Left forelimb (tissue), 1 donor: ENCODE results near the gene CFP.

ENCODE experiments used
- DNase-seq: peaks from one replicate; pipeline ENCODE4 v3.0.0-alpha.2; 2018; ENCODE audit warnings: low spot score

Gene CFP

GRCh38 chrX:47637546-47638195, 7.9 kb upstream of the CFP start:
- no peak for DNase-seq

DNA sequence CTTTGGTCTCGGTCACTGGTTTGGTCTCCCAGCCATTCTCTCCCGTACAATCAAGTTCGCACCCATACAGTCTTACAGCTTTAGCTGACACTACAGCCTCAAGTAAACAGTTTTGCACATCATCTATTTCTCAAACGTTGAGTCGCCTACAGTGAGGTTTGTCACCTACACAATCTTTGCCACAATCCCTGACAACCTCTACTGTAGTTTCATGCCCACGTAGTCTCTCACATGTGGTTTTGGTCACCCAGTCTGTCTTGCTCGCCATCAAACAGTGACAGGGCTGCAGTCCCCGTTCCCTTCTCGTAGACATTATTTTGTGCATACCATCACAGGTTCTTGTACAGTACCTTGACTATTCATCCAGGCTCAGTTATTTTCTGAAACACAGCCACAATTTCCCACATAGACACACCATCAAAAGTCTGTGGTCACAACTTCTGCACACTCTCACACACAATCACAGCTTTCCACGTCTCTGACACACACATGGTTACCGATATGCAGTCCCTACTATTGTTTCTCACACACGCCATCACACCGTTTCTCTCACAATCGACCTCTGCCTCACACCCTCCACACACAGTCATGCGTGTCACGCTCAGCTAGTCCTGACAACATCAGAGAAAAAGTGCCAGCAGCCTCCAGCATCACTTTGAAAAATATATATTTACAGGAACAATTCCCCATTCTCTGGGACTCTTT, 5.3 kb upstream of the CFP start:
- DNase-seq: no peak

DNA sequence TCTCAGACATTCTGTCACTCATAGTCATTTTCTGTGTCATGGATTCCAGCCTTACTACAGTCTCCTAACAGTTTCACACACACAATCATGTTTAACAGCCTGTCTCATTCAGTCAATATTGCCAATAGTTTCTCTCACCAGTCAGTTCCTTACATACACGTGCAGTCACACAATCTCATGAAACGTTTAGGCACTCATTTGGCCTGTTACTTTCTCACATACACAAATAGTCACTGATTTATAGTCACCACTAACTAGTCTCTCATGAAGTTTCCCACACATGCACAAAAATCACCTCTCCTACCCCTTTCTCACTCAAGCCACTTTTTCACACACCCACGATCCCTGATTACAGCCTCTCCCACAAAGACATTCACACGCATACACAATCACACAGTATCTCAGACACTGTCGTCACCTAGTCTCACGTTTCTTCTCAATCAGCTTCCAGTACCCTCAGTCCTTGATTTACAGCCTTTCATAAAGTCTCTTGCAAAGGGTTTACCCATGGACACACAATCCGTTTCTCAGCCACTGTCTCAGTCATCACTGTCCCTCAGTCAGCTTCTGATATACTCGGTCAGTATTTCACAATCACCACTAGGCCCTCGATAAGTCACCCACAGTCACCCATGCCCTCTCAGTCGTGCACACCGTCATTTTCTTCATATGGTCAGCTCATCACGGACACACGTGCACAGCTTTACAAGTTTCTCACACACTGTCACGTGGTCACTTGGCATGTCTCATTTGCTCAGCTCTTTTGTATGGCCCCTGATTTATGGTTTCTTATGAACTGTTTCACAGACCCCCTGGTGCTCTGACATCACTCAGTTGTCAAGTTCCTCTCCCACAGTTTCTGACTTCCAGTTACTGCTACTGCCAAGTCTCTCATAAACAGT, 4.2 kb upstream of the CFP start:
- no peak for DNase-seq

GRCh38 chrX:47632666-47633065, 2.9 kb upstream of the CFP start:
- DNase-seq: no peak

- DNase-seq: no peak
Measured at GRCh38 chrX:47631676-47632075, 1.9 kb upstream of the CFP start.

DNA sequence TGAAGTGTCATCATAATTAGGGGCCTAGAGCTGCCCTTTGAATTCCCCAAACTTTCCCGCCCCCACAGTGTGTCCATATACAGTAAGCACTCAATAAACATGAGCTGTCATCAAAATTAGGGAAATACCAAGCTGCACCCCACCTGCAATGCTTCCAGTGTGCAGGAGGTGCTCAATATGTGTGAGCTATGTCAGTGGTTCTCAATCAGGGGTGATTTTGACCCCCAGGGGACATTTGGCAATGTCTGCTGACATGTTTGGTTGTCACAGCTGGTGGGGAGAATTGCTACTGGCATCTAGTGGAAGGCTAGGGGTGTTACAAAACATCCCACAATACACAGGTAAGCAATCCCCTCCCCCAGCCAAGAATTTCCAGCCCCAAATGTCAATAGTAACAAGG, 748 bp downstream of the CFP start:
- DNase-seq: no peak

DNA sequence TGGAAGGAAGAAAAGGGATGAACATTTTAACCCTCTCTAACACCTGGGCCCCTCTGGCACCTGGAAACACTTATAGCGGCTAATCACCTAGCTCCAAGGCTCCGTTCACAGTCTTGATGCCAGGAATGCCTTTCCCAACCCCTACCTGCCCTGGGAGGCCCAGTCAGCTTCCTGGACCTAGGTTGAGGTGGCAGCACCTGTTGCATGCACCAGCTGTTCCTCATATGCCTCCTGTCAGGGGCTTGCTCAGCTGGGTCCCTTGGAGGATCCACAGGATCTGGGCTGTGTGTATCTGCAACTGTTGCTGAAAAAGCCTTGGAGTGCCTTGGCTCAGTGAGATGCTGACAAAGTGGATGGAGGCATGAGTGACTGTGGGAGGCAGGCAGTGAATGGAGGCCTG, 4.4 kb downstream of the CFP start:
- DNase-seq: no peak

GRCh38 chrX:47623540-47624027, 6.1 kb downstream of the CFP start:
- DNase-seq: no peak

GRCh38 chrX:47621851-47622250, 7.9 kb downstream of the CFP start:
- DNase-seq: no peak

GRCh38 chrX:47620303-47620685, 9.4 kb downstream of the CFP start:
- DNase-seq: no peak

- peak; percentile 79 for DNase-seq
Measured at GRCh38 chrX:47619486-47620302, 10.0 kb downstream of the CFP start, which contains the start of gene SYN1. SYN1 (minus strand) TSS chrX:47619857; CDS start chrX:47619728, 129 bp downstream.

- DNase-seq: no peak
Measured at GRCh38 chrX:47618923-47619485, 10.7 kb downstream of the CFP start.

DNA sequence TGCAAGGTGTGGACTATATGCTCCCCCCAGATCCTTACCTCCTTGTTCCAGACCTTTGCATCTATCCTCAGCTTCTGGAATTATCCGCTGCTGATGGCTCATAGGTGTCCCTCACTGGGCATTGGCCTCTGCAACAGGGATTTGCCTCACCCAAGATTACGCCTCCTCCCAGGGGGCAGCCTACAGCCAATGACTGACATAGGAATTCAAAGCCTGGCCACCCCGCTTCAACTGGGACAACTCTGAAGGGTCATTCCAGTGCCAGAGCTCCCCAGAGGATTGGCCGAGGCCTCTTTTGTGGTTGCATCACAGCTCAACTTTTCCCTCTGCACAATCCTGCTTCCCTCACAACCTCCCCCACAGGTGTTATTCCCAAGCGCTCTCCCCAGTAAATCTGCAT, 15.1 kb downstream of the CFP start:
- no peak for DNase-seq

- DNase-seq: no peak
Measured at GRCh38 chrX:47613082-47613481, 16.6 kb downstream of the CFP start.

GRCh38 chrX:47612418-47612817, 17.3 kb downstream of the CFP start:
- DNase-seq: no peak

- no peak for DNase-seq
Measured at GRCh38 chrX:47611926-47612325, 17.8 kb downstream of the CFP start.

GRCh38 chrX:47611489-47611888, 18.2 kb downstream of the CFP start:
- DNase-seq: no peak

GRCh38 chrX:47610511-47610910, 19.2 kb downstream of the CFP start:
- DNase-seq: no peak

- DNase-seq: no peak
Measured at GRCh38 chrX:47608130-47608810, 21.5 kb downstream of the CFP start.

DNA sequence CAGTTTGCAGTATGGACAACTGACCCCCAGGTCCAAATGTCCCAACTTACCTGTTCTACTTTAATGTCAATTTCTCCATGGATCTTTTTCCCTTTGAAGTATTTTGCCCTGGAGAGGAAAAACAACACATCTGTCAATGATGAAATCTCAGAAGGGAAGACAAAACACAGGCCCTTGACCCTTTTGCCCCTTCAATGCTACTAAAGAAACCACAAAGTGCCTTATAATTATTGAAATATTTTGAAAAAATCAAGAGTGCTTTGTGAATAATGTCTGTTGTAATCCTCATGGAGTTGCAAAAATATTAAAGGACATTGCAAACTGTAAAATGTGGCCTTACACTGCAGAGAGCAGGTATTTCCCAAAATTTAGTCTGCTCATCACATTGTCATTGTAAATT, 22.6 kb downstream of the CFP start:
- no peak for DNase-seq

- no peak for DNase-seq
Measured at GRCh38 chrX:47605024-47605423, 24.7 kb downstream of the CFP start.
